ENCODE data around the gene COA3.
"Not testable (repeated sequence)": the region's sequence is repeated elsewhere in the genome, so short reads cannot be mapped to it uniquely, and the experiment has no call there.

The COA3 gene

DNA sequence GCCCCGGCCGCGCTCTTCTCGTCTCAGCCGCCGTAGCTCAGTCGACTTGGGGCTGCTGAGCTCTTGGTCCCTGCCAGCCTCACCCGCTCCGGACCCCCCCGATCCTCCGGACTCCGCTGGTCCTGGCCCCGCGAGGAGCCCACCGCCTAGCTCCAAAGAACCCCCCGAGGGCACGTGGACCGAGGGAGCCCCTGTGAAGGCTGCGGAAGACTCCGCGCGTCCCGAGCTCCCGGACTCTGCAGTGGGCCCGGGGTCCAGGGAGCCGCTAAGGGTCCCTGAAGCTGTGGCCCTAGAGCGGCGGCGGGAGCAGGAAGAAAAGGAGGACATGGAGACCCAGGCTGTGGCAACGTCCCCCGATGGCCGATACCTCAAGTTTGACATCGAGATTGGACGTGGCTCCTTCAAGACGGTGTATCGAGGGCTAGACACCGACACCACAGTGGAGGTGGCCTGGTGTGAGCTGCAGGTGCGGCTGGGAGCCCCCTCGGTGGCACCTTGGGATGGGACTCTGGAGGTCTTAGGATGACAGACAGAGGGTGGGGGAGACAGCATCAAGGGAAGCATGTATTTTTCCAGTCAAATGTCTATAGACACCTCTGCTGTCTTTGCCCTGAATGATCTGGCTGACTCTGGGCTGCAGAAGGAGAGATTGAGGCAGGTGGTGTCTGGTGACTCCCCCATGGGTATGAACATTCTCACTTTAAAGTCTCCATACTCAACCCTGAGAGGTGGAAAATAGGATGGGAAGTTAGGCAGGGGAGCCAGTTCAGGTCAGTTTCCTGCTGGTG, 17.5 kb downstream of the COA3 start:
- DNase-seq, result no peak

DNA sequence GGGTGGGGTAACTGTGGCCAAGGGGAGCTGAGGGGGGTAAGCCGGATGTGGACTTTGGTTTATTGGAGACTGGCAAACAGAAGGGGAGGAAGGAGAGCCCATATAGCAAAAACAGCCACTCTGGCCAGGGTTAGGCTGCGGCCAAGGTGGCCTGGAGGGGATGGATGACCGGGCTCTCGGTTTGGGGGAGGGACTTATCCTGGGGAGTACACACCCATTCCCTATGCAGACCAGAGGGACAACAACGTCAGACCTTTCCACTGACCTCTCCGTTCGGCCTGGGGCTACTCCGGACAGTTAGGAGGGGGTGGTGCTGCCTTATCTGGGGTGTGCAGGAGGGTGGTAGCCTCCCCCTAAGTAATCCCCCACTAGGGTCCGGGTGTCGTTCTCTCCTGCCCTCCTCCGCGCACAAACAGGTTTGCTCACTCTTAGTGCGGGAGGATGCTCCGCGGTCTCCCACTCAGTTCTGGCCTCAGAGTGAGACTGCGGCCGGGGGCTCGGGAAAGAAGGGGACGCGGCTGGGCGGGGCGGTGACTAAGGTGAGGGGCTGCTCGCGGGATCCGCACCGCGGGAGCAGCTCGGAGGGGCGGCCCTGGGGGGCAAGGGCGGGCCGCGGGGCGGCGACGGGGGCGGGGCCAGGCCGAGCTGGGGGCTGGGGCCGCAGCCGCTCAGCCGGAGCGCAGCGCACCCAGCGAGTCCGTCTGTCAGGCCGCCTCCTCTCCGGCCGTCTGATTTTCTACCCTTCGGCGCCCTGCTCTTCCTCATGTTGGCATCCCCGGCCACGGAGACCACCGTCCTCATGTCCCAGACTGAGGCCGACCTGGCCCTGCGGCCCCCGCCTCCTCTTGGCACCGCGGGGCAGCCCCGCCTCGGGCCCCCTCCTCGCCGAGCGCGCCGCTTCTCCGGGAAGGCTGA, 18.3 kb downstream of the COA3 start, which contains the start of gene WNK4:
Gene WNK4 (plus strand): TSS at position 675 of the 915 bp plus-strand sequence. CDS start 89 bp downstream, at position 764.
- no peak for DNase-seq

DNA sequence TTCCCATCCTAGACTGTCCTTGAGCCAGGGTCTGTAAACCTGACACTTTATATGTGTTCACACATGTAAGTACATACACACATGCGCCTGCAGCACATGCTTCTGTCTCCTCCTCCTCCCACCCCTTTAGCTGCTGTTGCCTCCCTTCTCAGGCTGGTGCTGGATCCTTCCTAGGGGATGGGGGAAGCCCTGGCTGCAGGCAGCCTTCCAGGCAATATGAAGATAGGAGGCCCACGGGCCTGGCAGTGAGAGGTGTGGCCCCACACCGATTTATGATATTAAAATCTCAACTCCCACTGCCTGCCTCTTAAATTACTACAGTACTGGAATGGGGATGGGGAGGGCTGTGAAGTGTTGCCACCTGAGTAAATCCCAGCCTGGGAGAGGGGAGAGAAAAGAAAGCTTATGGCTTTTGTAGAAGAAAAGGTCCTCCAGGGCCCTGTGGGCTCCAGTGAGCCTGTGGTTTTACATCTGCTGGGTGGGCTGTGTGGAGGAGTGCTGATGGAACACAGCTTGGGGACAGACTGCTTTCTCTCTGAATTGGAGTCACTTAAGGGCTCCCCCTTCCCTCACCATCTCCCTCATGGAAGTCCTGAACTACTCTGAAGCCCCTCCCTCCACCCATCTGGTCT, 19.1 kb downstream of the COA3 start:
- no peak for DNase-seq

DNA sequence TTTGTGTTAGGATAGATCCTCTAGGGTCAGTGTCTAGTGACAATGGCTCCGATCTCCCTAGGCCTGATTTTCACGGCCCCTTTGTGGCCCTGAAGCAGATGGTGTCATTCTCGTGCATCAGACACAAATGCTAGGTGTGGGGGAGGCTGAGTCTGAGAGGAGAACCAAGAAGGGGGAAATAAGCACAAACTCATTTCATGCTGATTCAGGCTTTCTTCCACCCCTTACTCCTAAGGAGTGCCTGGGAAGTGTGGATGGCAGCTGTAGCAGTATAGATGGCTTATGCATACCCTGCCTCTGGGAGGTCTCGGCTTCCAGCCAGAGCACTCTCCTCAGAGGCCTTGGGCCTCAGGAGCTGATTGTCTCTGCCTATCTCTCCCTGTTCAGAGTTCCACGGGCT, 19.9 kb downstream of the COA3 start:
- DNase-seq, result no peak

DNA sequence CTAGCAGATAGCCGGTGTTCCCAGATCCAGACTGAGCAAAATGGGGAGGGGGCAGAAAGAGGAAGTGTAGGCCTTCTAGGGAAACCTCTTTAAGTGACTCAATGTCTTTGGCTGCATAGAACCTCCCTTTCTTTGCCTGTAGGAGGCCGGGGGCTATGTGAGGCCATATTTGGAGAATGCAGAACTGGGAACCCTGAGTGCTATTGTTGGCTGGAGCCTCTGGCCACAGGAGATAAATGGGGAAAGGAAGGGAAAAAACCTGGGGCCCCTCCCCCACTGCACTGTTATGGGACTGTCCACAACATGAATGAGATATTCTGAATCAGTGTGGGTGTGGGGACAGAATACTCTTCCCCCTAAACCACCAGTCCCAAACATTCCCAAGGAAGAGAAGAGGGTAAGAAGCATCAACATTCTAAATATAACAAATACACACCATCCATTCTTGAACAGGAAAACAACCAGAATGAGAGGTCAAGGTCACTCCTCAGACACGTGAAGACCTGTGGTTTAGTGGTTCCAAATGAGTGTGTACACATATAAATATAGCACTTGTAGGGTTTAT, 22.9 kb downstream of the COA3 start:
- DNase-seq, result peak; percentile 93

DNA sequence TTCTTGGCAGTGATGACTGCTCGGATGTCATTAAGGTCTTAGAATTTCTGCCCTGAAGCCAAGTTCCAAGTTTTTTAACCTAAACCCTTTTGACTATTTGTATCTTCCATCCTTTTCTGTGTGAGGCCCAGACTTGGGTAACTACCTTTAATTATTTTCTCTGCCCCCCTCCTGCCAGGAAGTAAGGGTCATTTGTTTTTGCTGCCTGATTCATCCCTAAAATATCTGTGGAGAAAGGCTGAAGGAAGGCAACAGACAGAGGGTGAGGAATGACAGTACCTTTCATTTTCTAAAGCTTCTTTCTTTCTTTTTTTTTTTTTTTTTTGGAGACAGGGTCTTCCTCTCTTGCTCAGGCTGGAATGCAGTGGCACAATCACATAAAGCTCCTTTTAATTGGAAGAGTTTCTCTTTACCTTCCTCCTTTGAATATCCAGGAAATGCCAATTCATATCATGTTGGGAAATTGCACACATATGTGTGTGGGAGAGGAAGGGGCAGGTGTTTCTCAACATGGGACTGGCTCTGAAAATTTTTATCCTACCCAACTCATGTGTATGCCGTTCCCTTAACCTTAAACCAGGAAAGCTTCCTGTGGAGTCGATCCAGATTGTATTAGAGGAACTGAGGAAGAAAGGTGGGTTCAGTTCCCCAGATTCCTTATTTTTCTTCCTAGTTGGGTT, 24.3 kb downstream of the COA3 start:
- no peak for DNase-seq

DNA sequence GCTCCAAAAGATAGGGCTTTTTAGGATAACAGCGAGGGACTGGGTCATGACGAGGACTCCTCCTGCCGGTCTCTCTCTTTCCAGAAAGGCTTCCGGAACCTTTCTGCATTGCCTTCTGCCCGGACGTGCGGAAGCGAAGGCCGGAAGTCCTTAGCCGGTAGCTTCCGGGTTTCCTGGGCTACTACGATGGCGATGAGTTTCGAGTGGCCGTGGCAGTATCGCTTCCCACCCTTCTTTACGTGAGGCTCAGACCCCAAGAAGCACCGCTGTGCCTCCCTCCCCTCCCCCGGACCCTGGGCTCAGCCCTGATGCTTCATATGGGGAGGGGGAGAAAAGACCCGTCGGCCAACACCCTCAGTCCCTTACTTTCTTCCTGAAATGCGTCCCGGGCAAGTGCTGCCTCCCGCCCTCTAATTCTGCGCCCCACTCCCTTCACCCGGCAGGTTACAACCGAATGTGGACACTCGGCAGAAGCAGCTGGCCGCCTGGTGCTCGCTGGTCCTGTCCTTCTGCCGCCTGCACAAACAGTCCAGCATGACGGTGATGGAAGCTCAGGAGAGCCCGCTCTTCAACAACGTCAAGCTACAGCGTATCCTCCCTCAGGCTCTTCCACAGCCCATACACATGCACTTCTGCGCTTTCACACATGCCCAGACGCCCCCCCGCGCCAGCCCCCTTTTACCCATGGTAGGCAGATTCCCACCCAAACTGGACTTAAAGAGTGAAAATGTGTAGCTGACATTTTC, 25.0 kb downstream of the COA3 start, which contains the start of gene VPS25:
Gene VPS25 (plus strand): TSS at position 160 of the 746 bp plus-strand sequence. CDS start 27 bp downstream, at position 187.
- DNase-seq, result peak; percentile 90

DNA sequence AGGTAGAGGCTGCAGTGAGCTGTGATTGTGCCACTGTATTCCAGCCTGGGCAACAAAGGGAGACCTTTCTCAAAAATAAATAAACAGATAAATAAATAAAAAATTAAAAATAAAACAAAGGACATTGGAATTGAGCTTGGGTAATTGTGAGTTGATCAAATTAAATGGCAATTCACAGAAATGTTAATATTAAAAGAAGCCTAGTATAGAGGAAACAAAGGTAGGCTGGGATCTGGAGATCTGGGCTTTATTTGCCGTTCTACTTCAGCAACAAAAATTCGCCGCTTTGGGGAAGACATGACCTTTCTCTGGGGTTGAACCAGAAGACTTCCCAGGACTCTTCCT, 25.6 kb downstream of the COA3 start:
- DNase-seq, result no peak

DNA sequence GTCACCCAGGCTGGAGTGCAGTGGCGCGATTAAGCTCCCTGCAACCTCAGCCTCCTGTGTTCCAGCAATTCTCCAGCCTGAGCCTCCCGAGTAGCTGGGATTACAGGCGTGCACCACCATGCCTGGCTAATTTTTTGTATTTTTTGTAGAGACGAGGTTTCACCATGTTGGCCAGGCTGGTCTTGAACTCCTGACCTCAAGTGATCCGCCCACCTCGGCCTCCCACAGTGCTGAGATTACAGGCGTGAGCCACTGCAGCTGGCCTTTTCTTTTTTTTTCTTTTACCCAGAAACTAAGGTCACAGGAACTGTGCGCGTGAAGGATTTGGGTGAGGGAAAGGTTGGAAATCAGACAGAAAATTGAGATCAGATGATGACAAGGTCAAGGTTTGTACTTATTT, 28.5 kb downstream of the COA3 start:
- not testable (repeated sequence) for DNase-seq

DNA sequence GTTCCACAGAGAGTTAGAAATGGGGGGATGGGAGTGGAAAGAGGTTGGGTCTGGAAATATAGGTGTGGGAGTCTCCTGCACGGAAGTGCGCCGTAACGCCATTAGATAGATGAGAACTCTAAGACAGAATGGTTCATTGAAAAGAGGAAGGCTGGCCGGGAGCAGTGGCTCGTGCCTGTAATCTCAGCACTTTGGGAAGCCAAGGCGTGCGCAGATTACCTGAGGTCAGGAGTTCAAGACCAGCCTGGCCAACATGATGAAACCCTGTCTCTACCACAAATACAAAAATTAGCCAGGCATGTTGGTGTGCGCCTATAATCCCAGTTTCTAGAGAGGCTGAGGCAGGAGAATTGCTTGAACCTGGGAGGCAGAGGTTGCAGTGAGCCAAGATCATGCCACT, 30.5 kb downstream of the COA3 start:
- DNase-seq, result not testable (repeated sequence)

DNA sequence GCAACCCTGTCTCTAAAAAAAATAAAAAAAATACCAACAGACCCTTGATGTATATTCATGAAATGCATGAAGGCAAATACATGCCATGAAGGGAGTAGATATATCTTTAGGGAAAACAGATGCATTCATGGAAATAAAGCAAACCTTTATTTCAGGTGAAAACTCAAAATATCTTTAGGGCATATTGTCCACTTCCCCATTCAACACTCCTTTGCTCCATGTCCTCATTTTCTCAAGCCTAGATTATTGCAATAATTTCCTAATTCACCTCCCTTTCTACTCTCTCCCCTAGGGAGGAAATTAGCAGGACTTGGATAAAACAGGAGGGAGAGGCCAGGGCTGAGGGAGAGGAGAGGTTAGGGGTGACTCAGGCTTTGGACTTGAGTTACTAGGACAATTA, 31.0 kb downstream of the COA3 start:
- DNase-seq, result no peak

DNA sequence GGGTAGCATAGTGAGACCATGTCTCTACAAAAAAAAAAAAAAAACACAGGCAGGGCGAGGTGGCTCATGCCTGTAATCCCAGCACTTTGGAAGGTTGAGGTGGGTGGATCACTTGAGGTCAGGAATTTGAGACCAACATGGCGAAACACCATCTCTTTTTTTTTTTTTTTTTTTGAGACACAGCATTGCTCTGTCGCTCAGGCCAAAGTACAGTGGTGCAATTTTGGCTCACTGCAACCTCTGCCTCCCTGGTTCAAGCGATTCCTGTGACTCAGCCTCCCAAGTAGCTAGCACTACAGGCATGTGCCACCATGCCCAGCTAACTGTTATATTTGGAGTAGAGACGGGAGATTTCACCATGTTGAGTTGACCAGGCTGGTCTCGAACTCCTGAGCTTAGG, 32.4 kb downstream of the COA3 start:
- no peak for DNase-seq

DNA sequence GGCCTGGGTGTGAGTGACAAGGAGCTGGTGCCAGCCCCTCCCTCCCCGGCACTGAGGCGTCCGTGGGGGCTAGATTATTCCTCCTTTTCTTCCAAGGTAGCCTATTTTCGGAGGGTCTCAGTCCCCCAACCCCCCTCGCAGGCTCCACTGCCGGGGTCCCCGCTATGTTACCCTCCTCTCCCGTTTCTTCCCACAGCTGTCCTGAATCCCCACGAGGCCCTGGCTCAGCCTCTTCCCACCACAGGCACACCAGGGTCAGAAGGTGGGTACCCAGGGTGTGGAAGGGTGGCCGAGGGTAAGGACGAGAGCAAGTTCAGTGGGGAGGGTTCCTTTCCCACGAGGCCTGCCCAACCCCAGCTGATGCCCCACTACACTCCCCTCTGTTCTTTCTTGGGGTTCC, 36.9 kb downstream of the COA3 start:
- no peak for DNase-seq

DNA sequence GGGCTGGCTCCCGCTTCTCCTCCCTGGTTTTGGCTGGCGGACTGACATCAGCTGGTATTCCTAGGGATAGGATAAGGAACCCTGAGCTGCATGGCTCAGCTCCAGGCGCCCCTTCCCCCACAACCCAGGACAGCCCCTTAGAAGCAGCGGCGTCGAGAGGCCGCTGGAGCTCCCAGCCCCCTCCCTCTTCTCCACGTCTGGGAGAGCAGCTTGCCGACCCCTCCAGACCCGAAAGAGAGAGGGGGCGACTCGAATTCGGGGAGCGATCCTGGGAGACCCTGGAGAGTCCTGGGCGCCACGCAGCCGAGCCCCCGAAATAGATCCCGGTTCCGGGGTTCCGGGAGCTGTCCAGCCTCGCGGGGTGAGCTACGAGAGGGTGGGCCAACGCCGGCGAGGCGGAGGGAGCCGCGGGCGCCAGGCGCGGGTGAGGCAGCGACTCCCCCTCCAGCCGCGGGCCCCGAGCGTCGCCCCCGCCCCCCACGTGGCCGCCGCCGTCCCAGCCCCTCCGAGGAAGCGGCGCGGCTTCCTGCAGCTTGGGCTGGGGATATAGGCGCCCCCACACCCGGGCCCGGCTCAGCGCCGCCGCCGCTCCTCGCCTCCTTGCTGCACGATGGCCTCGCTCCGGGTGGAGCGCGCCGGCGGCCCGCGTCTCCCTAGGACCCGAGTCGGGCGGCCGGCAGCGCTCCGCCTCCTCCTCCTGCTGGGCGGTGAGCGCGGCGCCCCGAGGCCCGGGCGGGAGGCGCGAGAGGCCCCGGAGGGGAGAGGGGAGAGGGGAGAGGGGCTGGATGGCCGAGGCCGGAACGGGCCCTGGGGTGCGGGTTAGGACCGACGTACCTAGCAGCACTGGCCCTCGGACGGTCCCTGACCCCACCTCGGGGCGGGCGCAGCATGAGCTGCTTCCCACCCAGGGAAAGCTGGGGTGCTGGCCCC, 37.6 kb downstream of the COA3 start, which contains the start of gene RAMP2:
Gene RAMP2 (plus strand): TSS at position 576 of the 930 bp plus-strand sequence. CDS start 35 bp downstream, at position 611.
- DNase-seq, result no peak

DNA sequence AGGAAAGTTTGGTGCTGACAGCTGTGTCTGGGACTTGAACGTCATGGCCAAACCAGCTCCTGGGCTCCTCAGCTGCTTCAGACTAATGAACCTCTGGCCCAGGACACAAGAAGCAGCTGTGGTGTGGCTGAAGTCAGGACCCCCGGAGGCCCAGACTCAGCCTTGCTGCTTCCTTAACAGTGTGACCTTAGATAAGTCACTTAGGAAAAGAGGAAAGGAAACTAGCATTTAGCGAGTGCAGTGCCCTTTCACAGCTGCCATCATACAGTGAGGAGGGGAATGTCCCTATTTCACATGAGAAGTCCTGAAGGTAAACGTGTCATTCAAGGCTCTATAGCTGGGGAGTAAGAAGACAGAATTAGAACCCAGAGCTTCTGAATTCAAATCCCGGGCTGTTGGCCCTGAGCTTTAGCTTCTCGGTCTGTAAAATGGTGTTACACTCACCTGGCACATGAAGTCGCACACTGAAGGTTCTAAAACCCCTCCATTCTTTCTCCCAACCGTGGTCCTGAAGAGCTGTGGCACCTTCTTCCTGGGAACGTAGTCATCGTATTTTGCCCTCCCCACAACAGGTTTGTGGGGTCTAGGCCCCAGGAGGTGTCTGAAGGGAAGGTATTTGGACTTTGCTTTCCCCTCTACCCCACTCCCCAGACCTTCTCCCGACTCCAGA, 38.4 kb downstream of the COA3 start:
- no peak for DNase-seq

DNA sequence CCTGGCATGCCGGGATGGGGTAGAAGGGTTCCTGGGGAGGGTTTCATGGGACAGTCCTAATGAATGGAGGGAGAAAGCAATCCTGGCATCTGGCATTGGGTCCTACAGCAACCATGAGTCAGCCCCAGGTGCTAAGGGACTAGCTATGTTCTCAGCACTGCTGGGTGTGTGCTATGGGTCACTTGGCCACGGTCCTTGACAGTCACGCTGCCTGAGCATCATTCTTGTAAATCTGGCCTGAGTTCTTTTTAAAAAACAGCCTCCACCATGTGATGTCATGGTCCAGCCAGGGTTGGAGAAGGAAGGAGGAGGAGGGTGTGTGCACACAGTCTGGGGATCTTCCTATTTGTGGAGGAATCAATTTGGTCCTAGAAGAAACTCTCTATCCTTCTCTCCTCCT, 43.7 kb downstream of the COA3 start:
- DNase-seq, result no peak

DNA sequence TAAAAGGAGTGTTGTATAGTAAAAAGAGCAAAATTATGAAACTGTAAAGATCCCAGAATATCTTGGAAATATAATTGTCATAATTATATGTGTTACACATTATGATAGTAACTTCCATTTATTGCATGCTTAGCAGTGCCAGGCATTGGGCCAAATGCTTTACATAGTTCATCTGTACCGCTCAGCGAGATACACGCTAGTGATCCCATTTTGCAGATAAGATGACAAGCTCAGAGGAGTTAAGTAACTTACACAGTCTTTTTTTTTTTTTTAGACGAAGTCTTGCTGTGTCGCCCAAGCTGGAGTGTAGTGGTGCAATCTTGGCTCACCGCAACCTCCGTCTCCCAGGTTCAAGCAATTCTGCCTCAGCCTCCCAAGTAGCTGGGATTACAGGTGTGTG, 46.9 kb downstream of the COA3 start:
- peak; percentile 28 for DNase-seq

DNA sequence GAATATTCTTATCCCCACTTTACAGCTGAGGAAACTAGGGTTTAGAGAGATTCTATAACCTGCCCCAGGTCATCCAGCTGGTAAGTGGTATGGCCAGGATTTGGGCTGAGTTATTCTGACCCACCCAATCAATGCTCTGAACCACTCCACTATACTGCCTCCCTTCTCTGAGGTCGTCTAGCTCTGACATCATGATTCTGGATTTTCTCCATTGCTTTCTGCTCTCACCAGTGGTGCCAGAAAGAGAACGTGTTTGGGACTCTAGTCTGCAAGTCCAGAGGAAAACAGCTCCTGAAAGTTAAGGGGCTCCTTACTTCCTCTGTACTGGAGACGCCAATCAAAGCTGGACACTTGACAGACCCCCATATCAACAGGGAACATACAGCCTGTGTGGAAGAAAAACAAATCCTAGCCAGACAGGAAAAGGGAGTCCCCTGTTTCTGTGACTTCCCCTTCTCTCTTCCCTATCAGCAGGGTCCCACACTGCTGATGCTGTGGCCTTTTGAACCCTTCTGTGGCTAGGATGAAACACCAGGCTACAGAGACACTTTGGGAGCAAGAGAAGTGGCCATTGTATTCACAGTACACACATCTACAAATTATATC, 47.7 kb downstream of the COA3 start:
- DNase-seq, result peak; percentile 87
